ENCODE measurements around the gene ITPR1.

Gene ITPR1

DNA sequence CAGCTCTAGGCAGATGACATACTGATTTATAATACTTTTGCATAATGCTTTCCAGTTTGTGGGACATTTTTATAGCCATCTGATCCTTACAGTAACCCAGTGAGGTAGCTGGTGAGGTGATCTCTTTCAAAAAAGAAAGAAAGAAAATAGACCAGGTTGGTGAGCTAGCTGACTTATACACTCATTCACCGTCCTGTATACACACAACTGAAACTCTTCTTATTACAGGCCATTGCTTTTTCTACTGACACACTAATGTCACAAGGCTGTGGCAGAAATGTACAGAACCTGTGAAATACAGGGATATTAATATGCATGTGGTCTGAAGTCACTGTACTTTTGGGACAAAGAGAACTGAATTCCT lies 335.9 kb downstream of the ITPR1 start (continued):
- TF ChIP-seq, protein P1, sequence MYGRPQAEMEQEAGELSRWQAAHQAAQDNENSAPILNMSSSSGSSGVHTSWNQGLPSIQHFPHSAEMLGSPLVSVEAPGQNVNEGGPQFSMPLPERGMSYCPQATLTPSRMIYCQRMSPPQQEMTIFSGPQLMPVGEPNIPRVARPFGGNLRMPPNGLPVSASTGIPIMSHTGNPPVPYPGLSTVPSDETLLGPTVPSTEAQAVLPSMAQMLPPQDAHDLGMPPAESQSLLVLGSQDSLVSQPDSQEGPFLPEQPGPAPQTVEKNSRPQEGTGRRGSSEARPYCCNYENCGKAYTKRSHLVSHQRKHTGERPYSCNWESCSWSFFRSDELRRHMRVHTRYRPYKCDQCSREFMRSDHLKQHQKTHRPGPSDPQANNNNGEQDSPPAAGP (tag by site-specific recombination; IDR thresholded peaks at IDR 0.05) = peak; percentile 51; the same call in 1 of the 2 replicates
- peak; percentile 68 for TF ChIP-seq ZNF394 (tag by site-specific recombination; IDR thresholded peaks at IDR 0.05; ENCODE audit: borderline replicate concordance)
- peak; percentile 46 for TF ChIP-seq KLF10 (tag by site-specific recombination; IDR thresholded peaks at IDR 0.05)
- peak; percentile 81 for TF ChIP-seq ZNF629 (tag by site-specific recombination; IDR thresholded peaks at IDR 0.05)
- TF ChIP-seq ZNF48 (tag by site-specific recombination; IDR thresholded peaks at IDR 0.05) = no peak
- peak; percentile 59; the same call in 1 of the 2 replicates for TF ChIP-seq ZNF391 (tag by site-specific recombination; IDR thresholded peaks at IDR 0.05; ENCODE audit: borderline replicate concordance, low read depth)
- TF ChIP-seq GLIS1 (tag by site-specific recombination; IDR thresholded peaks at IDR 0.05) = peak; percentile 17; the same call in 1 of the 2 replicates
- TF ChIP-seq ZNF549 (tag by site-specific recombination; IDR thresholded peaks at IDR 0.05) = peak; percentile 24; the same call in 1 of the 2 replicates
- peak; percentile 78 for TF ChIP-seq ZNF843 (tag by site-specific recombination; IDR thresholded peaks at IDR 0.05)
- TF ChIP-seq, protein P2, sequence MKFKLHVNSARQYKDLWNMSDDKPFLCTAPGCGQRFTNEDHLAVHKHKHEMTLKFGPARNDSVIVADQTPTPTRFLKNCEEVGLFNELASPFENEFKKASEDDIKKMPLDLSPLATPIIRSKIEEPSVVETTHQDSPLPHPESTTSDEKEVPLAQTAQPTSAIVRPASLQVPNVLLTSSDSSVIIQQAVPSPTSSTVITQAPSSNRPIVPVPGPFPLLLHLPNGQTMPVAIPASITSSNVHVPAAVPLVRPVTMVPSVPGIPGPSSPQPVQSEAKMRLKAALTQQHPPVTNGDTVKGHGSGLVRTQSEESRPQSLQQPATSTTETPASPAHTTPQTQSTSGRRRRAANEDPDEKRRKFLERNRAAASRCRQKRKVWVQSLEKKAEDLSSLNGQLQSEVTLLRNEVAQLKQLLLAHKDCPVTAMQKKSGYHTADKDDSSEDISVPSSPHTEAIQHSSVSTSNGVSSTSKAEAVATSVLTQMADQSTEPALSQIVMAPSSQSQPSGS (tag by site-specific recombination; IDR thresholded peaks at IDR 0.05; ENCODE audit: low read depth) = peak; percentile 62; the same call in 1 of the 2 replicates
- TF ChIP-seq HOXA7 (CRISPR knock-in tag; IDR thresholded peaks at IDR 0.05; ENCODE audit: borderline replicate concordance) = no peak
- no peak for TF ChIP-seq ZNF510 (tag by site-specific recombination; IDR thresholded peaks at IDR 0.05; ENCODE audit: insufficient replicate concordance)
- peak; percentile 53; the same call in 1 of the 2 replicates for TF ChIP-seq ZNF561 (tag by site-specific recombination; IDR thresholded peaks at IDR 0.05; ENCODE audit: borderline replicate concordance)
- TF ChIP-seq ZNF214 (tag by site-specific recombination; IDR thresholded peaks at IDR 0.05; ENCODE audit: borderline replicate concordance) = no peak; the same call in 1 of the 2 replicates
- TF ChIP-seq, protein P3, sequence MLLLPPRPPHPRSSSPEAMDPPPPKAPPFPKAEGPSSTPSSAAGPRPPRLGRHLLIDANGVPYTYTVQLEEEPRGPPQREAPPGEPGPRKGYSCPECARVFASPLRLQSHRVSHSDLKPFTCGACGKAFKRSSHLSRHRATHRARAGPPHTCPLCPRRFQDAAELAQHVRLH (tag by site-specific recombination; IDR thresholded peaks at IDR 0.05) = 0 out of 2 replicates have a peak, but pooled peaks have one; percentile 15
- TF ChIP-seq, protein P4, sequence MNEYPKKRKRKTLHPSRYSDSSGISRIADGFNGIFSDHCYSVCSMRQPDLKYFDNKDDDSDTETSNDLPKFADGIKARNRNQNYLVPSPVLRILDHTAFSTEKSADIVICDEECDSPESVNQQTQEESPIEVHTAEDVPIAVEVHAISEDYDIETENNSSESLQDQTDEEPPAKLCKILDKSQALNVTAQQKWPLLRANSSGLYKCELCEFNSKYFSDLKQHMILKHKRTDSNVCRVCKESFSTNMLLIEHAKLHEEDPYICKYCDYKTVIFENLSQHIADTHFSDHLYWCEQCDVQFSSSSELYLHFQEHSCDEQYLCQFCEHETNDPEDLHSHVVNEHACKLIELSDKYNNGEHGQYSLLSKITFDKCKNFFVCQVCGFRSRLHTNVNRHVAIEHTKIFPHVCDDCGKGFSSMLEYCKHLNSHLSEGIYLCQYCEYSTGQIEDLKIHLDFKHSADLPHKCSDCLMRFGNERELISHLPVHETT (tag by site-specific recombination; IDR thresholded peaks at IDR 0.05) = 0 out of 2 replicates have a peak, but pooled peaks have one; percentile 53
- TF ChIP-seq, protein P5, sequence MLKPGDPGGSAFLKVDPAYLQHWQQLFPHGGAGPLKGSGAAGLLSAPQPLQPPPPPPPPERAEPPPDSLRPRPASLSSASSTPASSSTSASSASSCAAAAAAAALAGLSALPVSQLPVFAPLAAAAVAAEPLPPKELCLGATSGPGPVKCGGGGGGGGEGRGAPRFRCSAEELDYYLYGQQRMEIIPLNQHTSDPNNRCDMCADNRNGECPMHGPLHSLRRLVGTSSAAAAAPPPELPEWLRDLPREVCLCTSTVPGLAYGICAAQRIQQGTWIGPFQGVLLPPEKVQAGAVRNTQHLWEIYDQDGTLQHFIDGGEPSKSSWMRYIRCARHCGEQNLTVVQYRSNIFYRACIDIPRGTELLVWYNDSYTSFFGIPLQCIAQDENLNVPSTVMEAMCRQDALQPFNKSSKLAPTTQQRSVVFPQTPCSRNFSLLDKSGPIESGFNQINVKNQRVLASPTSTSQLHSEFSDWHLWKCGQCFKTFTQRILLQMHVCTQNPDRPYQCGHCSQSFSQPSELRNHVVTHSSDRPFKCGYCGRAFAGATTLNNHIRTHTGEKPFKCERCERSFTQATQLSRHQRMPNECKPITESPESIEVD (tag by site-specific recombination; IDR thresholded peaks at IDR 0.05) = peak; percentile 71
- TF ChIP-seq ZBTB17 (tag by site-specific recombination; IDR thresholded peaks at IDR 0.05) = 0 out of 2 replicates have a peak, but pooled peaks have one; percentile 16
- TF ChIP-seq BCL11B (tag by site-specific recombination; IDR thresholded peaks at IDR 0.05; ENCODE audit: low read depth) = no peak
- TF ChIP-seq ZNF10 (tag by site-specific recombination; IDR thresholded peaks at IDR 0.05) = 0 out of 2 replicates have a peak, but pooled peaks have one; percentile 50
- TF ChIP-seq, protein P6, sequence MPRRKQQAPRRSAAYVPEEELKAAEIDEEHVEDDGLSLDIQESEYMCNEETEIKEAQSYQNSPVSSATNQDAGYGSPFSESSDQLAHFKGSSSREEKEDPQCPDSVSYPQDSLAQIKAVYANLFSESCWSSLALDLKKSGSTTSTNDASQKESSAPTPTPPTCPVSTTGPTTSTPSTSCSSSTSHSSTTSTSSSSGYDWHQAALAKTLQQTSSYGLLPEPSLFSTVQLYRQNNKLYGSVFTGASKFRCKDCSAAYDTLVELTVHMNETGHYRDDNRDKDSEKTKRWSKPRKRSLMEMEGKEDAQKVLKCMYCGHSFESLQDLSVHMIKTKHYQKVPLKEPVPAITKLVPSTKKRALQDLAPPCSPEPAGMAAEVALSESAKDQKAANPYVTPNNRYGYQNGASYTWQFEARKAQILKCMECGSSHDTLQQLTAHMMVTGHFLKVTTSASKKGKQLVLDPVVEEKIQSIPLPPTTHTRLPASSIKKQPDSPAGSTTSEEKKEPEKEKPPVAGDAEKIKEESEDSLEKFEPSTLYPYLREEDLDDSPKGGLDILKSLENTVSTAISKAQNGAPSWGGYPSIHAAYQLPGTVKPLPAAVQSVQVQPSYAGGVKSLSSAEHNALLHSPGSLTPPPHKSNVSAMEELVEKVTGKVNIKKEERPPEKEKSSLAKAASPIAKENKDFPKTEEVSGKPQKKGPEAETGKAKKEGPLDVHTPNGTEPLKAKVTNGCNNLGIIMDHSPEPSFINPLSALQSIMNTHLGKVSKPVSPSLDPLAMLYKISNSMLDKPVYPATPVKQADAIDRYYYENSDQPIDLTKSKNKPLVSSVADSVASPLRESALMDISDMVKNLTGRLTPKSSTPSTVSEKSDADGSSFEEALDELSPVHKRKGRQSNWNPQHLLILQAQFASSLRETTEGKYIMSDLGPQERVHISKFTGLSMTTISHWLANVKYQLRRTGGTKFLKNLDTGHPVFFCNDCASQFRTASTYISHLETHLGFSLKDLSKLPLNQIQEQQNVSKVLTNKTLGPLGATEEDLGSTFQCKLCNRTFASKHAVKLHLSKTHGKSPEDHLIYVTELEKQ (tag by site-specific recombination; IDR thresholded peaks at IDR 0.05; ENCODE audit: borderline replicate concordance) = peak; percentile 94
- peak; percentile 44 for TF ChIP-seq ZNF366 (tag by site-specific recombination; conservative IDR thresholded peaks at IDR 0.05)
- TF ChIP-seq SP7 (tag by site-specific recombination; IDR thresholded peaks at IDR 0.05) = peak; percentile 29; the same call in 1 of the 2 replicates
- TF ChIP-seq, protein P7, sequence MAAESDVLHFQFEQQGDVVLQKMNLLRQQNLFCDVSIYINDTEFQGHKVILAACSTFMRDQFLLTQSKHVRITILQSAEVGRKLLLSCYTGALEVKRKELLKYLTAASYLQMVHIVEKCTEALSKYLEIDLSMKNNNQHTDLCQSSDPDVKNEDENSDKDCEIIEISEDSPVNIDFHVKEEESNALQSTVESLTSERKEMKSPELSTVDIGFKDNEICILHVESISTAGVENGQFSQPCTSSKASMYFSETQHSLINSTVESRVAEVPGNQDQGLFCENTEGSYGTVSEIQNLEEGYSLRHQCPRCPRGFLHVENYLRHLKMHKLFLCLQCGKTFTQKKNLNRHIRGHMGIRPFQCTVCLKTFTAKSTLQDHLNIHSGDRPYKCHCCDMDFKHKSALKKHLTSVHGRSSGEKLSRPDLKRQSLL (tag by site-specific recombination; IDR thresholded peaks at IDR 0.05) = peak; percentile 86; the same call in 1 of the 2 replicates

Measured in HEK293 (cell line).